ENCODE data around the gene PAXX.
"Not testable (repeated sequence)": the region's sequence is repeated elsewhere in the genome, so short reads cannot be mapped to it uniquely, and the experiment has no call there.

PAXX gene

DNA sequence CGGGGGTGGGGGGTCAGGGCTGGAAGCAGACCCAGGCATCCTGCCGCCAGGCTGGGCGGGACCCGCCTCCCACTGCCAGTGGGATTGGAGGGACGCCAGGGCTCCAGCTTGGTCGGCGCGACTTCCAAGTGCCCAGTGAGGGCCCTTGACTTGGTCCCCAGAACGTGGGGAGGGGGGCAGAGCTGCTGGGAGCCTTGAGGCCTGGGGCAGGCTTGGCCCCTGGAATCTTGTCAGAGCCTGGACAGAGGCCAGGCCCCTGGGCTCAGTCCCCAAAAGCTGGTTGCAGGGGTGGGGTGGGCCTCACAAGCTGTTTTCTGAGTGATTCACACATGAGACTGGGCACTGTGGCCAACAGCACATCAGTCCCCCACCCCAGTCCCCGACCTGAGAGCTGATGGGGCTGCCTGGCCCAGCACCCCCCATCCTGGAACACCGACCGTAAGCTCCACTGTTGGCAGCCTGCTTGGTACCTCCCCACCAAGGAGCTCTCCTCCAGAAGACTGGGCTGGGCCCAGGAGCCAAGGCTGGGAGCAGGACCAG is 3.6 kb downstream of the PAXX start:
- no peak for DNase-seq (ENCODE audit: low read depth, low spot score)
- no peak overlapping the region for H3K4me3 ChIP-seq (ENCODE audit: low read length)

DNA sequence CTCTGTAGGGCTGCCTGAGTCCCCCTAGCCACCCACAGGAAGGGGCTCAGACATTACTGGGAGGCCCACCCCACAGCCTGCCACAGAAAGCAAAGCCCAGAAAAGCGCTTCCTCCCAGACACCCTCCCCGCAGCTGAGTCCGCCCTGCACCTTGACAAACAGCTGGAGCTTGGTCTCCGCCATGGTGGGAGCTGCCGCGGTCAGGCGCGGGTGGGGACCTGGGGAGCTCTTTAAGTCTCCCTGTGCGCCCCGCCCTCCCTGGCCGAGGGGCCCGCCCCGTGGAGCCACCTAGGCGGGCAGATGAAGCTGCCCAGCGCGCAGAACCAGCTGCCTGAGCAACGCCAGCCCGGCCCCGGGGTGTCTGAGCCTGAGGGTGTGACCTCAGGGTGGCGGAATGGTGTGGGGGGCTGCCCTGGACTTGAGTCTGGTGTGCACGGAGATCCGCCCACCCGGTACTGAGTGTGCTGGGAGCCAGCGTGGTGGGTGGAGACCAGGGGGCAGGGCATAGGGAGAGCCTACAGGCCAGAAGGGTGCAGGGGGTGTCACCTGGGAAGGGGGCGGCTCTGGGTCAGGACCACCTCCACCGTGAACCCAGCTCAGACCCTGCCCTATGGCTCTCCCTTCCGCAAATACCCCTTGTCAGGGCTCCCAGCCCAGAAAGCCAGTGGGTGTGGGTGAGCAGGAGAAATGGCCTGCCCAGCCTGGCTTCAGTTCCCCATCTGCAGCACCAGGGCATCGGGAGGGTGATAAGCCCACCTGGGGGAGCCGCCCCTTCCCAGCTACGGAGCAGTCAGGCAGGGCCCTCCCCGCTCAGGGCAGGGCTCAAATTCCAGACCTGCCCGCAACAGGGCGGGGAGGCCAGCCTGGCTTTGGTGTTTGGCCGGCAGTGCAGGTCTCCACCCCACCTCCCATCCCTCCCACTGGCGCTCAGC is 4.4 kb downstream of the PAXX start, which contains the start of gene CLIC3:
Gene CLIC3, minus strand, starts transcription at position 208 of the 932 bp plus-strand sequence. Its CDS starts 25 bp downstream, at position 183.
- DNase-seq (ENCODE audit: low read depth, low spot score), result peak; percentile 51
- H3K4me3 ChIP-seq (ENCODE audit: low read length), result no peak within 1 kb of the TSS

DNA sequence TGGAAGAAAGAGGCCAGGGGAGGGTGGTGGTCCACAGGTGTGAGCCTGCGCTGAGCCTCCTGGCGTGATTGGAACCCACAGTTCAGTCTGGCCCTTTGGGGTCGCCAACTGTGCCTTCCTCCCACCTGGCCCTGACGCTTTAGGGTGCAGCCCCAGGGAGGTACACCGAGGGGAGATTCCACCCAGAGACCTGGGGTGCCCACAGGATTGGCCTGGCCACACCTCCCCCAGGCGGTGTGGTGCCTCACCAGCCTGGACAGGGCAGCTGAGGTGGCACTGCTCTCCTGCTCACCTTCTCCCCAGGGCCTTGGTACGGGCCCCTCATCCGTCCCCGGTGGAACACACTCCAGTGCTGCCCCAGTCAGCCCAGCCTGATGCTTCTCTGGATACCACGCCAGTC is 5.1 kb downstream of the PAXX start:
- H3K4me3 ChIP-seq (ENCODE audit: low read length), result no peak overlapping the region
- DNase-seq (ENCODE audit: low read depth, low spot score), result no peak

DNA sequence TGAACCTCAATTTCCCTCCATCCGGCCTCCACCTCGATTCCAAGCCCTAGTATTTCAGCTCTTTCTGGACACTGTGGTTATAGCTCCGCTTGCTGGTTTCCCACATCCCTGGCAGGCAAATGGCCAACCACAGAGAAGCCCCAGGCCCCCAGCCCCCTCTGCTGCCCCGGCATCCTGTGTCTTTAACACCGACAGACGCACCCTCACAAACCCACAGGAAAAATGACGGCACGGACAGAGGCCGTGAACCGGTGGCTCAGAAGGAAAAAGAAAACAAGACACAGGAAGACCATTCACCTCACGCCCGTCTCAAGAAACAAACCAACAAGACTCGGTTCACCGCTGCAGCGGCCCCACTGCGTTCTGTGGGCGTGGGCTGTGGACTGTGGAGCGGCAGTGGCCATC is 5.6 kb downstream of the PAXX start:
- no peak overlapping the region for H3K4me3 ChIP-seq (ENCODE audit: low read length)
- no peak for DNase-seq (ENCODE audit: low read depth, low spot score)

DNA sequence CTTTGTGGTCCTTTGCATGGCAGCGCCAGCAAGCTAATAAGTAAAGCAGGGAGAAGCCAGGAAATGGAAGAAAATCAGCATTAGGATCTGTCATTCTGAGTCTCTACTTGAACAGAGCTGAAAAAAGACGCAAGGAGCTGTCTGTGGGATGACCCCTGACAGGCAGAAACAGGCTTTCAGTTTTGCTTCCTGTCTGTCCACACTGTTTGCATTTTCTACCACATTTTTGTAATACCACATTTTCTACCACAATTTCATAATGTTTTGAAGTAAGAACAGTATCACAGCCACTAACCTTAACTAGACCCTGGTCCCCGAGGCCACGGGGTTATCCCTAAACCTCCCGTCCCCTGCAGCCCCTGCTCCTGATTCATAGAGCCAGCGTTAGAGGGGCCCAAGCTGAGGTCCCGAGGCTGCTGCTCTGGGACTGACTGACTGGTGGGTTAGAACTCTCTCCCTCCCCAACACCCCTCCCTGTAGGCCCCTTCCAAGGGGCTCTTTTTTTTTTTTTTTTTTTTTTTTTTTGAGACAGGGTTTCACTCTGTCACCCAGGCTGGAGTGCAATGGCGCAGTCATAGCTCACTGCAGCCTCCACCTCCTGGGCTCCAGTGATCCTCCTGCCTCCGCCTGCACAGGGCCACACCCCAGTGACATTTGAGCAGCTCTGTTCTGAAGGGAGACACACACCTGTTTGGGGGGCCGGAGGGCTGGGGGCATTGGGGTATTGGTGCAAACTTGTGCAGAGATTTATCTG is 8.1 kb downstream of the PAXX start:
- no peak for DNase-seq (ENCODE audit: low read depth, low spot score)
- no peak overlapping the region for H3K4me3 ChIP-seq (ENCODE audit: low read length)

DNA sequence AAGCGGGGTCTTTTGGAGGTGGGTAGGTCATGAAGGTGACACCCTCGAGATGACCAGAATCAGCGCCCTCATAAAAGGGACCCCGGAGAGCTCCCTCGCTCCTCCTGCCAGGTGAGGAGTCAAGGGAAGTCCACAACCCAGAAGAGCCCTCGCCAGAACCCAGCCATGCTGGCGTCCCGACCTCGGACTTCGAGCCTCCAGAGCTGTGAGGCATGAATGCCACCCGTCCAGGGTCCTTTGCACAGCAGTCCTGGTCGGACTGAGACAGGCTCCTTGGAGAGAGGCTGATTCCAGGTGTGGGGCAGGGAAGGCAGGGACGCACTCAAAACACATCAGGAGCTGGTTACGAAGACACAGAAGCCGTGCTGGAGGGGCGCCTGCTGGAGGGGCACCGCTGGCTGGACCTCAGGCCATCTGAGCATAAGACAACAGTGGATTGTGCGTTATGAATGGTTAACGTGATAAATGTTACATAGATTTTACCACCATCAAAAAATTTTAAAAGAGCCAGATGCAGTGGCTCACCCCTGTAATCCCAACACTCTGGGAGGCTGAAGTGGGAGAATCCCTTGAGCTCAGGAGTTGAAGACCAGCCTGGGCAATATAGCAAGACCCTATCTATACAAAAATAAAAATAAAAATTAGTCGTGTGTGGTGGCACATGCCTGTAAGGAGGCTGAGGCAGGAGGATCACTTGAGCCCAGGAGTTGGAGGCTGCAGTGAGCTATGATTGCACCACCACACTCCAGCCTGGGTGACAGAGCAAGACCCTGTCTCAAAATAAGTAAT is 9.8 kb downstream of the PAXX start:
- no peak for DNase-seq (ENCODE audit: low read depth, low spot score)
- H3K4me3 ChIP-seq (ENCODE audit: low read length), result no peak overlapping the region

DNA sequence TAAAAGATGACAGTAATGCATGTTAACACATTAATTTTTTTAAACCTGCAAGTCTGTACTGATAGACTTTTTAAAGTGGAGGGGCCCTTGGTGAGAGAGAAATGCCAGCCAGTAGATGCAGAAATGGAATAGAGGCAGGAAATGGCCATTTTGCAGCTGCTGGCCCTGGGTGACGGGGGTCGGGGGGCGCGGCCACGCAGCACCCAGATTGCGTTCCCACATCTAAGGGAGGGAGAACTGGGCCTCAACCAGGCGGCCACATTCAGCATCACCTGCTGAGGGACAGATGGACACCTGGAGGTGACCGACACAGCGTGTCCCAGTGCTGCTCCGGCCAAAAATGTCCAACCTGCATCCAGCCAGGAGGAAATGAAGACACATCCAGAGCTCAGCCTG is 10.4 kb downstream of the PAXX start:
- H3K4me3 ChIP-seq (ENCODE audit: low read length), result no peak overlapping the region
- no peak for DNase-seq (ENCODE audit: low read depth, low spot score)

DNA sequence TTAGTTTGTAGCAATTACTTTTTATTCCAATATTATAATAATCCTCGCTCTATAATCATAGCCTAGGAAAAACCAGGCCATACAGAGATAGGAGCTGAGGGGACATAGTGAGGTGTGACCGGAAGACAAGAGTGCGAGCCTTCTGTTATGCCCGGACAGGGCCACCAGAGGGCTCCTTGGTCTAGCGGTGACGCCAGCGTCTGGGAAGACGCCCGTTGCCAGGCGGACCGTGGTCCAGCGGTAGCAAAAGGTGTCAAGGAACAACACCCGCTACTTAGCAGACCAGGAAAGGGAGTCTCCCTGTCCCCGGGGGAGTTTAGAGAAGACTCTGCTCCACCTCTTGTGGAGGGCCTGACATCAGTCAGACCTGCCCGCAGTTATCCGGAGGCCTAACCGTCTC is 12.1 kb downstream of the PAXX start:
- DNase-seq (ENCODE audit: low read depth, low spot score); H3K4me3 ChIP-seq (ENCODE audit: low read length): not testable (repeated sequence)

DNA sequence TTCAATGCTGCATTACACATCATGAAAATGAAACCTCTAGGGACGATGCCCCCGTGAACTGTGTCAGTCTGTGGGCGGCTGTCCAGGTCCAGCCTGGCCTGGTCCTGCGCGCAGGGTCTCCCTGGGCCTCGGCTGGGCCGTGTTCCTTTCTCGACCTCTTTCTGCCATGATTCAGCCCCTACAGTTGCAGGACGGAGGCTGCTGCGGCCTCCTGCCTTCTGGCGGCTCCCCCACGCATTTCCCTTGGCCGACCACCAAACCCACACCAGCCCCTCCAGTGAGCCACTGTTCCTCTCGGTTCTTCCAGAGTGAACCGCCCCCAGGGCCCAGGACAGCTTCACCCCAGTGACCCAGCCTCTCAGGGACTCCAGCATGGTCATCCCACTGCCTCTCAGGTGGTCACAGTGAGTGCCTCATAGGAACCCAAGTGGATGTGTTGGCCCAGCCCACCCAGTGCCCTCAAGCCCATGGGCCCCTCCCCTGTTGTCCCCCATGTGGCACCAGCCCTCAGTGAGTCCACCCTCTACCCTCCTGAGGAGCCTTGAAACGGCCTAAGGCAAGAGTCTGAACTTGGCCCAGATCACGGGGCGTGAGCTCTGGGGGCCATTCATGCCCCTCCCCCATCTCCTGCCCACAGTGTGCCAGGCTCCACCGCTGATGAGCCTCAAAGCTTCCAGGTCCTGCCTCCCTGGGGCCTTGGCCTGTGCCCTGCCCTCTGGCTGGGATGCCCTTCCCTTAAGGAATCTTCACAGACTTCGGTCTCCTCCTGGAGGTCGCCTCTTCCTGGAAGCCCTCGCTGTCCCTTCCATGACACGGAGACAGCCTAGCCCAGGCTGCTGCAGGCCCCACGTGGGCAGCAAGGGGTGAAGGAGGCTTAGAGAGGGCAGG is 14.1 kb downstream of the PAXX start:
- no peak for DNase-seq (ENCODE audit: low read depth, low spot score)
- H3K4me3 ChIP-seq (ENCODE audit: low read length), result no peak overlapping the region

DNA sequence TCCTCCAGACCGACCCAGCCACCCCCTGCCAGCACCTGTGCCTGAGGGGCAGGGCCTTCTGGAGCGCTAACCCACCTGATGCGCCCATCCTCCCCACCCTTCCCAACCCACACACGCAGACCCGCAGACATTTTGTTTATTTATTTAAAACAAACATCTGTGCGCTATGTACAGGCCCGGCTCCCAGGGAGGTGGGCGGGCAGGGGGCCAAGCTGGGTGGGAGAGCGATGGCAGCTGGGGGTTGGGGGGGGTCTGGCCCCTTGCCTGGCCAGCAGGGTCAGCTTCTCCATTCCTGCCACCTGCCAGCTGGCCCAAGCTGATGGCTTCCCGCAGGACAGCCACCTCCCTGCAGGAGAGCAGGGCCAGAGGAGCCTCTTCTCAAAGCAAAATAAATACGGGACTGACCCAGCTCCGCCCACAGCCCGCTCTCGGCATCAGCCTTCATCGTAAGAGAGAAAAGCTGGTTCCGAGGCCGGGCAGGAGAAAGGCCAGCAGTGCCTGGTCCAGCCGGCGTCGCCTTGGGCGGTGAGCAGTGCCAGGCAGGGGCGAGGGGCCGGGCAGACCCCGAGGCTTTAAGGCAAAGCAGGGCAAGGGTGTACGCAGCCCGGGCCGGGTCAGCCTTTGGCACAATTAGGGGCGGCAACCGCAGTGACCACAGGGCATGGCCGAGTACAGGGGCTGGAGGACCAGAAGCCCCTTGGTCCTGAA is 15.0 kb downstream of the PAXX start:
- no peak for DNase-seq (ENCODE audit: low read depth, low spot score)
- no peak overlapping the region for H3K4me3 ChIP-seq (ENCODE audit: low read length)

DNA sequence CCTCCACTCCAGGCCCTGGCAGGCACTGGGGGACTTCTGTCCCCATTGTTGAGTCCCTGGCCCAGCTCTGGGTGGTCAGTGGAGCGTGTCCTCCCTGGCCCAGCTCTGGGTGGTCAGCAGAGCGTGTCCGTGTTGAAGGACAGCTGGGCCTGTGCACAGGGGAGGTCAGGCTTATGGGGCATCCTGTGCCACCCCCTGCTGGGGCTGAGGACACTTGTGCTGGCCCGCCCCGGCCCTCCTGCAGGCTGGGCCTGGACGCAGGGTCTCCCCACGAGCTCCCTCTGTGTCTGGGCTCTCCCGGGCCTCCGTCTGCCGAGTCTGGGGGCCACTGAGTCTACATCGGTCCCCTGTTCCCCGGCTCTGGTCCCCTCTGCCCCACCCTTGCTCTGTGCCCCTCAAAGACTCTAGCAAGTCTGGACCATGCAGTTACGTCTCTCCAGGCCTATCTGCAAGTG is 15.6 kb downstream of the PAXX start:
- DNase-seq (ENCODE audit: low read depth, low spot score), result no peak
- no peak overlapping the region for H3K4me3 ChIP-seq (ENCODE audit: low read length)

DNA sequence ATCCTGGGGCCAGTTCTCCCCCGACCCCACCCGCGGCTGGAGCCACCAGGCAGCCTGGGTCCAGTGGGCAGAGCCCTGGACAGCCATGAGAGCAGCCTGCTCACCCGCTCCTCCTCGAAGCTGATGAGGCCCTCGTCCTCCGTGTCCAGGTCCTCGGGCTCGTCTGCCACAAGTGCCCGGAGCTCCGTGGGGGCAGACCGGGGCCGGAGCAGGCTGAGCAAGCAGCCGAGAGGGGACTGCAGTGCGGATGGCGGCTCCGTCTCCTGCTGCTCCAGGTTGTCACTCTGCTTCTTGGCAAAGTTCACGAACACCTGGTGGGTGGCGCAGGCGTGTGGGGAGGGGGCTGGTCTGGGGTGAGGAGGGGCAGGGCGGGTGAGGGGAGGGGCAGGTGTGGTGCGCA is 16.1 kb downstream of the PAXX start:
- DNase-seq (ENCODE audit: low read depth, low spot score), result no peak
- no peak overlapping the region for H3K4me3 ChIP-seq (ENCODE audit: low read length)

DNA sequence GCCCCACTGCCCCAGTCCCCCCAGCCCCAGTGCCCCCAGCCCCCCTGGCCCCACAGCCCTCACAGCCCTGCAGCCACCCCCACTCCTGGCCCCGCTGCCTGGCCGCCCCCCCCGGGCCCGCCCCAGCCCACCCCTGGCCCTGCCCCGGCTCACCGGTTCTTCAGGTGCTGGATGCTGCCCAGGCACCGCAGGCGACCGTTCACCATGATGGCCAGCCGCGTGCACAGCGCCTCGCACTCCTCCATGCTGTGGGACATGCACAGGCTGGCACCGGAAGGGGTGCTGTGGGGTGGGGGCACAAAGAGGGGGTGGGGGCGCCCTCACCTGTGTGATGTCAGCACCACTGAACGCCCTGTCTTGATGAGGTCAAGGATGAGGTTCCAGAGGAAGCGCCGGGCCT is 17.0 kb downstream of the PAXX start:
- no peak for DNase-seq (ENCODE audit: low read depth, low spot score)
- H3K4me3 ChIP-seq (ENCODE audit: low read length), result no peak overlapping the region

DNA sequence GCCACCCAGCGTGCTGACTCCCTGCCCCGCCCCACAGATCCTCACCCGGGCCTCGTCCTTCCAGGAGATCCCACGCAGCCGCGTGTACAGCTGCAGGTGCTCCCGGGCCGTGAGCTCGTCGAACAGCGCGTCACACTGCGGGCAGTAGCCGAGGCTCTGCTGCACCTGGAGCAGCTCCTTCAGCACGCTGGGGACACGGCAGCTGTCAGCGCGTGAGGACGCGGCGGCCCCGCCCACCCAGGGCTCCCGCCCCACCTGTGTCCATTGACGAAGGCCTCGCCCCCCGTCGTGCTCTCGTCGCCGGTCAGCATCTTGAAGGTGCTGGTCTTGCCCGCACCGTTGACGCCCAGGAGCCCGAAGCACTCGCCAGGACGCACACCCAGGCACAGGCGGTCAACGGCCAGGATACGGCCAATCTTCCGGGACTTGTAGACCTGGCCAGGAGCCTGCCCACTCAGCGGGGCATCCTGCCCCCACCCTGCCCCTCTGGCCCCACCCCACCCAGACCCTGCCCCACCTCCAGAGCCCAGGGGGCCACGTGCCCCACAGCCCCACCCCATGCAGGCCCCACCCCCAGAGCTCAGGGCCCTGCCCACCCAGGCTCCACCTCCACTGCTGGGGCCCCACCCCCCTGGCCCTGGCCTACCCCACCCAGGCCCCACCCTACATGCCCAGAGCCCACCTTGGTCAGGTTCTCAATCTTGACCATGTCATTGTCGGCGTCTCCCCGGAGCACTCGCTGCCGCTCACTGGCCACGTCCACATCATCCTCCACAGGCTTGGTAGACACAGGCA is 17.9 kb downstream of the PAXX start:
- no peak overlapping the region for H3K4me3 ChIP-seq (ENCODE audit: low read length)
- no peak for DNase-seq (ENCODE audit: low read depth, low spot score)

DNA sequence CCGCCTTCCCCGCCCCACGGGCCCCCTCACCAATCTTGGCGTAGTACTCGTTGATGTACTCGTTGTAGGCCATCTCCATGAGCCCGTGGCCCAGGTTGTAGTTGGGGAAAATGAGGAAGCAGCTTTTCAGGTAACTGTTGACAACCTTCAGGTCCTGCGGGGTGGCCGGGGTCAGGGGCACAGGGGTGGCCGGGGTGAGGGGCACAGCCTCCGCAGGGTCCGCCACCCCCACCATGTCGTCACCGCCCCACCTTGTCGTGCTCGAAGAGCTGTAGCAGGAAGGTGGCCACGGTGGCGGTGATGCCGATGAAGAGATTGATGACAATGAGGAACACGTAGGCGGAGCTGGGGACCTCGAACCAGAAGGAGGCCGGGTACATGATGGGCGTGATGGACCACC is 18.9 kb downstream of the PAXX start:
- H3K4me3 ChIP-seq (ENCODE audit: low read length), result no peak overlapping the region
- no peak for DNase-seq (ENCODE audit: low read depth, low spot score)

DNA sequence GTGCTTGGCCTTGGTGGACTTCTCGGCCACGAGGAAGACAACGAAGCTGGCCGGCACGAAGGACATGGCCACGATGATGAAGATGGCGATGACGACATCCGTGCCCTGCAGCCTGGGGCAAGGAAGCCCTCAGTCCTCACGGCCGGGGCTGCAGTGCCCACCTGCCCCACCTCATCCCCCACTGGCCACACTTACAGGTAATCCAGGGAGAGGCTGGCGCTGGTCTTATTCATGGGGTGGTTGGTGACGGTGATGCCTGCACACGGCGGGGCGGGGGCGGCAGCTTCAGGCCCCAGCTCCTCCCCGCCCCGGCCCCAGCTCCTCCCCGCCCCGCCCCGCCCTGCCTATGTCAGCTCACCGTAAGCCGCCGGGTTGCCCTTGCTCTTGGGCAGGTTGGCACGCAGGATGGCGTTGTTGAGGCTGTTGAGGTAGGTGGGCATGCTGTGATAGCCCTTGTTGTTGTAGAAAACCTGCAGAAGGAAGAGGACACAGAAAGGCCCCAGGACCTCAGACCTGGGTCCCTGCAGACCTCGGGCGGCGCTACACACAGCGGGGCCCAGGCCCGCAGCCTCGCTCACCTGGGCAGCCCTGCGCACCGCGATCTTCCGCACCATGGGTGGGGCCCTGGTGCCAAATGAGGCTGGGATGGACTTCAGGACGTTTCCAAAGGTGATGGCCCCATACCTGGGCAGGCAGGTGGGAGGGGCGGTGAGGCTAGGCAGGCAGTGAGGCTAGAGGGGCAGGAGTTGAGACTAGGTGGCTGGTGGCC is 19.9 kb downstream of the PAXX start:
- DNase-seq (ENCODE audit: low read depth, low spot score), result no peak
- no peak overlapping the region for H3K4me3 ChIP-seq (ENCODE audit: low read length)
